SU-DHL-6 (cell line): Measurements from ENCODE around the gene ITIH1.

Experiments
- EZH2phosphoT487 ChIP-seq: fragments of 200-600 bp; sonication (generic), shearing (Covaris generic); conservative IDR thresholded peaks from 2 replicates; pipeline ENCODE4 v1.6.1; 2018; ENCODE audit warnings: mild to moderate bottlenecking, antibody characterized with exemption, low read length, moderate library complexity, mixed read lengths
- TF ChIP-seq, protein P1 (sequence below): fragments of 200-600 bp; sonication (generic); IDR thresholded peaks from one replicate; pipeline ENCODE4 v1.5.1; 2017; ENCODE audit warnings: antibody characterized with exemption, mild to moderate bottlenecking, low read length, moderate library complexity; ENCODE audit not compliant: insufficient read depth, poor library complexity, severe bottlenecking

DNA sequence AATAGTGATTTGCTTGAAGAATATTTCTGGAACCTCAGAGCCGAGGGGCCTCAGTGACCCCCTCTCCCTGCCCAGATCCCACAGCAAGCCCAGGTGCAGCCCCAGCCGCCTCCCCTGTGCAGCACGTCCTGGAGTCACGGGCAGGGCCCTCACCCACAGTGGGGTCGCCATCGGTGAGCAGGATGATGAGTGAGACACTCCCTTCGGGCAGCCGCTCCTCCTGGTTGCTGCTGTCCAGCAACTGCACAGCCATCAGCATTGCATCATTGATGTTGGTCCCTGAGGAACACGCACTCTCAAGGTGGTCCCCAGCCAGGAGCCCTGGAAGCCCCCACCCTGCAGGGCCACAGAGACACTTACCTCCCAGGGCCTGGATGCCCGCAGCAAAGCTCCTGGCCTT is 46.6 kb downstream of the ITIH1 start:
- TF ChIP-seq, protein P1, sequence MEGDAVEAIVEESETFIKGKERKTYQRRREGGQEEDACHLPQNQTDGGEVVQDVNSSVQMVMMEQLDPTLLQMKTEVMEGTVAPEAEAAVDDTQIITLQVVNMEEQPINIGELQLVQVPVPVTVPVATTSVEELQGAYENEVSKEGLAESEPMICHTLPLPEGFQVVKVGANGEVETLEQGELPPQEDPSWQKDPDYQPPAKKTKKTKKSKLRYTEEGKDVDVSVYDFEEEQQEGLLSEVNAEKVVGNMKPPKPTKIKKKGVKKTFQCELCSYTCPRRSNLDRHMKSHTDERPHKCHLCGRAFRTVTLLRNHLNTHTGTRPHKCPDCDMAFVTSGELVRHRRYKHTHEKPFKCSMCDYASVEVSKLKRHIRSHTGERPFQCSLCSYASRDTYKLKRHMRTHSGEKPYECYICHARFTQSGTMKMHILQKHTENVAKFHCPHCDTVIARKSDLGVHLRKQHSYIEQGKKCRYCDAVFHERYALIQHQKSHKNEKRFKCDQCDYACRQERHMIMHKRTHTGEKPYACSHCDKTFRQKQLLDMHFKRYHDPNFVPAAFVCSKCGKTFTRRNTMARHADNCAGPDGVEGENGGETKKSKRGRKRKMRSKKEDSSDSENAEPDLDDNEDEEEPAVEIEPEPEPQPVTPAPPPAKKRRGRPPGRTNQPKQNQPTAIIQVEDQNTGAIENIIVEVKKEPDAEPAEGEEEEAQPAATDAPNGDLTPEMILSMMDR = no peak
- no peak for TF ChIP-seq EZH2phosphoT487
